GM18511 (cell line): ENCODE measurements around the gene EPN1.
"Not testable (repeated sequence)": the region's sequence is repeated elsewhere in the genome, so short reads cannot be mapped to it uniquely, and the experiment has no call there.

Experiments
- ATAC-seq: cut with Tn5 transposase; IDR thresholded peaks from one replicate; pipeline ENCODE4 v1.9.1; 2021; ENCODE audit warnings: mild to moderate bottlenecking, moderate library complexity; ENCODE audit not compliant: unreplicated experiment

The EPN1 gene

GRCh38 chr19:55716531-55716930 is 41.5 kb downstream of the EPN1 start:
- no peak for ATAC-seq

- no peak for ATAC-seq
These were observed 42.2 kb downstream of the EPN1 start for GRCh38 chr19:55717251-55717650.

DNA sequence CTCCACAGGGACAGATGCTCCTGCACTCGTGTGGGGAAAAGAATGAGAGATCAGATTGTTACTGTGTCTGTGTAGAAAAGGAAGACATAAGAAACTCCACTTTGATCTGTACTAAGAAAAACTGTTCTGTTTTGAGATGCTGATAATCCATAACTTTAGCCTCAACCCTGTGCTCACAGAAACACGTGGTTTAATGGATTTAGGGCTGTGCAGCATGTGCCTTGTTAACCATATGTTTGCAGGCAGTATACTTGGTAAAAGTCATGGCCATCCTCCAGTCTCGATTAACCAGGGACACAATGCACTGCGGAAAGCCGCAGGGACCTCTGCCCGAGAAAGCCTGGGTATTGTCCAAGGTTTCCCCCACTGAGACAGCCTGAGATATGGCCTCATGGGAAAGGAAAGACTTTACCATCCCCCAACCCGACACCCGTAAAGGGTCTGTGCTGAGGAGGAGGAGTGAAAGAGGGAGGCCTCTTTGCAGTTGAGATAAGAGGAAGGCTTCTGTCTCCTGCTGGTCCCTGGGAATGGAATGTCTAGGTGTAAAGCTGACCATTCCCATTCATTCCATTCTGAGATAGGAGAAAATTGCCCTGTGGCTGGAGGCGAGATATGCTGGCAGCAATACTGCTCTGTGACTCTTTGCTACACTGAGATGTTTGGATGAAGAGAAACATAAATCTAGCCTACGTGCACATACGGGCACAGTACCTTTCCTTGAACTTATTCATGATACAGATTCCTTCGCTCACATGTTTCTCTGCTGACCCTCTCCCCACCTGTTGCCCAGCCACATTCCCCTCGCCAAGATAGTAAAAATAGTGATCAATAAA is 43.1 kb downstream of the EPN1 start:
- not testable (repeated sequence) for ATAC-seq

DNA sequence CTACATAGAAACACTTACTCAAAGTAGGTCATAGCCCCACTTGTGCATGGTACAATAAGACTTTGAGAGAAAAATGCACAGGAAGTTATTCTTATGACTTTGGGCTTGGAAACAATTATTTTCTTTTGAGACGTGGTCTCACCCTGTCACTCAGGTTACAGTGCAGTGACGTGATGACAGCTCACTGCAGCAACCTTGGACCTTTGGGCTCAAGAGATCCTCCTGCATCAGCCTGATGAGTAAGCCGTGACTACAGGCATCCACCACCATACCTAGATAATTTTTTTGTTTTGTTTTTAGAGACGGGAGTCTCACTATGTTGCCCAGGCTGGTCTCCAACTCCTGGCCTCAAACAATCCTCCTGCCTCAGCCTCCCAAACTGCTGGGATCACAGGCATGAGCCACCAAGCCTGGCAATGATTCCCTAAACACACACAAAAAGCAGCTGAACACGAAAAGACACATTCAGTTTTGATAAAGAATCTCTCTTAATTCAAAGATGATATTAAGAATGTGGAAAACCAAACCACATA is 45.3 kb downstream of the EPN1 start:
- no peak for ATAC-seq

DNA sequence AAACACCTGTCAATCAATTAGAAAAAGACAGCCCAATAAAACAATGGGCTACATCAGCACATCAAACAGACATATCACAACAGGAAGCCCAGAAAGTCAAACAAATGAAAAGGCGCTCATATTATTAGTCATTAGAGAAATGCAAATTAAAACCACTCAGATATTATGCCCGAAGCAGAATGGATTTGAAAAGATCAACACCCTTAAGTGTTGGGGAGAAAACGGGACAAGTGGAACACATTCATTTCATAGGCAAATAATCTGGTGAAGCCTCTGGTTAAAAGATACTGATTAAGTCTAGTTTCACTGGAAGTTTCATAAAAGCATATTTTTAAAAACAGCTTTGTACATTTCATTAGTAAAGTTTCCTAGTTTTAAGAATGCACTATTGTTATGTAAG is 45.8 kb downstream of the EPN1 start:
- no peak for ATAC-seq

DNA sequence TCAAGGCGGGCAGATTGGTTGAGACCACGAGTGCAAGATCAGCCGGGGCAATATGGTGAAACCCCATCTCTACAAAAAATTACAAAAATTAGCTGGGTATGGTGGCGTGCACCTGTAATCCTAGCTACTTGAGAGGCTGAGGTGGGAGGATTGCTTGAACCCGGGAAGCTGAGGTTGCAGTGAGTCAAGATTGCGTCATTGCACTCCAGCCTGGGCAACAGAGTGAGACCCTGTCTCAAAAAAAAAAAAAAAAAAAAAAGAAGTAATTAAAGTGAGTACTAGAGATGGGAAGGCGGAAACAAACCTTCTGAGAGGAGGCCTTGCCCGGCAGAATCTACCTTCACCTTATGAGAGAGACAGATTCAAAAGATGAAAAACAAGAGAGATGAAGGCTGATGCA is 48.5 kb downstream of the EPN1 start:
- ATAC-seq: no peak

DNA sequence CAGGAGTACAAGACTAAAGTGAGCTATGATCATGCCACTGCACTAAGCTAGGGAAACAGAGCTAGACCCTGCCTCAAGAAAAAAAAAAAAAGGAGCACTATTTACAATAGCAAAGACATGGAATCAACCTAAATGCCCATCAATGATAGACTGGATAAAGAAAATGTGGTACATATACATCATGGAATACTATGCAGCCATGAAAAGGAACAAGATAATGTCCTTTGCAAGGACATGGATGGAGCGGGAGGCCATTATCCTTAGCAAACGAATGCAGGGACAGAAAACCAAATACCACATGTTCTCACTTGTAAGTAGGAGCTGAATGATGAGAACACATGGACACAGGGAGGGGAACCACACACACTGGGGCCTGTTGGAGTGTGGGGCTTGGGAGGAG is 55.4 kb downstream of the EPN1 start:
- not testable (repeated sequence) for ATAC-seq

GRCh38 chr19:55738302-55738701 is 63.3 kb downstream of the EPN1 start, which contains the start of gene NLRP9:
NLRP9 (minus strand) TSS chr19:55738402; CDS start chr19:55738374, 28 bp downstream.
- no peak for ATAC-seq

DNA sequence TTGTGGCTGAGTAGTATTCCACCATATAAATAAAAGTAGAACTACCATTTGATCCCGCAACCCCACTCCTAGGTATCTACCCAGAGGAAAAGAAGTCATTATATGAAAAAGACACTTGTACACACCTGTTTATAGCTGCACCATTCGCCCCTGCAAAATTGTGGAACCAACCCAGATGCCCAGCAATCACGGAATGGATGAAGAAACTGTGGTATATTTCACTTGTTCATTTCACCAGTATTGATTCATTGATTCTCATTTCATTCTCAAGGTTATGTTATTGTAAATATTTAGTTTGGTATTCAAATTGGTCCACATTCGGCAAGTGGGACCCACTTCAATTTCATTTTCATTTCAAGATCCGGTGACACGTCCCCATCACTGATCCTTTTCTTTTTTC is 75.7 kb downstream of the EPN1 start:
- ATAC-seq: no peak

- ATAC-seq: no peak
These were observed 78.4 kb downstream of the EPN1 start for GRCh38 chr19:55753401-55753800.

DNA sequence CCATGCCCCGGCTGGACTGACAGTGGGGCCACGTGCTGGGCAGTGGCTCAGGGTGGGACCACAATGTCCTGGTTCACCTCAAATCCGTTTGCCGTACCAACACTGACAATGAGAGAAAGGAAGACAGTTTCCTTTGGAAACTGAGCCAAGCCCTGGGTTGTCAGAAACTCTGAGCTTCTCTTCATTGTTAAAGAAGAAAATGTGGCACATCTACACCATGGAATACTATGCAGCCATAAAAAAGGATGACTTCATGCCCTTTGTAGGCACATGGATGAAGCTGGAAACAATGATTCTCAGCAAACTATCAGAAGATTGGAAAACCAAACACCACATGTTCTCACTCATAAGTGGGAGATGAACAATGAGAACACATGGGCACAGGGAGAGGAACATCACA is 81.8 kb downstream of the EPN1 start:
- not testable (repeated sequence) for ATAC-seq

GRCh38 chr19:55758797-55759196 is 83.8 kb downstream of the EPN1 start, which contains the start of gene RFPL4A:
RFPL4A (plus strand) TSS chr19:55759097; CDS start chr19:55761801, 2,704 bp downstream.
- ATAC-seq: not testable (repeated sequence)
